Cardiac fibroblast (primary cell): ENCODE data around the gene MMP17.

Source experiments
- DNase-seq, 2 donors: peaks; one replicate each; pipeline versions ENCODE4 v3.0.0 to v3.0.0-alpha.2; 2010; ENCODE audit warnings: low read depth in 2 of 2
- H3K4me3 ChIP-seq, 2 donors: replicated peaks in 1 of 2; 1 replicate in 1 of 2; 2 replicates in 1 of 2; pipeline ENCODE4 v1.5.1; 2011; ENCODE audit warnings: low read depth in 2 of 2, low read length in 2 of 2, mild to moderate bottlenecking in 2 of 2, moderate library complexity in 1 of 2
- TF ChIP-seq, protein P1 (sequence below): IDR thresholded peaks from one replicate; pipeline ENCODE4 v1.5.1; 2011; ENCODE audit warnings: low read depth, mild to moderate bottlenecking, low read length, inconsistent platforms

The MMP17 gene

DNA sequence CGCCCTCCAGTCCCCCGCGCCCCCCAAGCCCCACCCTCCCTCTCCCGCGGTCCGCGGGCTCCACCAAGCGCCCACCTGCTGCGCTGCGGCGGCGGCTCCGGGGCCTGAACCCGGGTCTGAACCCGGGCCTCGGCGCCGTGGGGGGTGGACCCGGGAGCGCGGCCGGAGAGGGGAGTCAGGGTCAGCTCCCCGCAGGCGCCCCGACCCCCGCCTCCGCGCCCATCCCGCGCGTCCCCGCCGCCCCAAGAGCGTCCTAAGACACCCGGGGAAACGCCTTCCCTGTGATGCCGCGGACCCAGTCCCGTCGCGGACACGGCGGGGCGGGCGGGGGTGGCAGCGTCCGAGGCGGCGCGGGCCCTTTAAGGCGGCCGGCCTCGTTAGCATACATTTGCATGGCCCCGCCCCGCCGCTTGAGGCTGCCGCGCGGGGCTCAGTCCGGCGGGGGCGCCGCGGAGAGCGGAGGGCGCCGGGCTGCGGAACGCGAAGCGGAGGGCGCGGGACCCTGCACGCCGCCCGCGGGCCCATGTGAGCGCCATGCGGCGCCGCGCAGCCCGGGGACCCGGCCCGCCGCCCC is at the start of gene MMP17:
TSS of gene MMP17 (plus strand) at position 433 of the 574 bp plus-strand sequence. CDS start at position 535, 102 bp downstream.
- DNase-seq: peak; percentile 56 to 73
- peak within 1 kb of the TSS; percentile 63 to 69 for H3K4me3 ChIP-seq
- TF ChIP-seq, protein P1, sequence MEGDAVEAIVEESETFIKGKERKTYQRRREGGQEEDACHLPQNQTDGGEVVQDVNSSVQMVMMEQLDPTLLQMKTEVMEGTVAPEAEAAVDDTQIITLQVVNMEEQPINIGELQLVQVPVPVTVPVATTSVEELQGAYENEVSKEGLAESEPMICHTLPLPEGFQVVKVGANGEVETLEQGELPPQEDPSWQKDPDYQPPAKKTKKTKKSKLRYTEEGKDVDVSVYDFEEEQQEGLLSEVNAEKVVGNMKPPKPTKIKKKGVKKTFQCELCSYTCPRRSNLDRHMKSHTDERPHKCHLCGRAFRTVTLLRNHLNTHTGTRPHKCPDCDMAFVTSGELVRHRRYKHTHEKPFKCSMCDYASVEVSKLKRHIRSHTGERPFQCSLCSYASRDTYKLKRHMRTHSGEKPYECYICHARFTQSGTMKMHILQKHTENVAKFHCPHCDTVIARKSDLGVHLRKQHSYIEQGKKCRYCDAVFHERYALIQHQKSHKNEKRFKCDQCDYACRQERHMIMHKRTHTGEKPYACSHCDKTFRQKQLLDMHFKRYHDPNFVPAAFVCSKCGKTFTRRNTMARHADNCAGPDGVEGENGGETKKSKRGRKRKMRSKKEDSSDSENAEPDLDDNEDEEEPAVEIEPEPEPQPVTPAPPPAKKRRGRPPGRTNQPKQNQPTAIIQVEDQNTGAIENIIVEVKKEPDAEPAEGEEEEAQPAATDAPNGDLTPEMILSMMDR: no peak

DNA sequence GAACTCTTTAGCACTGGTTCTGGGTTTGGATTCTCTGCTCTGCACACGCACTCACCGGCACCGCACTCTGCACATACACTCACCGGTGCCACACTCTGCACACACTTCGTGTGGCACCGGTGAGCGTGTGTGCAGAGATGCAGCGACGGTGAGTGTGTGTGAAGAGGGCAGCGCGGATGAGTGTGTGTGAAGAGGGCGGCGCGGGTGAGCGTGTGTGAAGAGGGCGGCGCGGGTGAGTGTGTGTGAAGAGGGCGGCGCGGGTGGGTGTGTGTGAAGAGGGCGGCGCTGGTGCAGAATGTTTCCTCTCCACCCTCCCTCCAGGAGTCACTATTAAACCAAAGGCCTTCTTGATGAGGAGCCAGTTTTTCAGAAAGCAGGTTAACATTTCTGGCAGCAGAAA is 49.2 kb upstream of the MMP17 start:
- DNase-seq: no peak
- TF ChIP-seq, protein P1: no peak
- H3K4me3 ChIP-seq: no peak overlapping the region

DNA sequence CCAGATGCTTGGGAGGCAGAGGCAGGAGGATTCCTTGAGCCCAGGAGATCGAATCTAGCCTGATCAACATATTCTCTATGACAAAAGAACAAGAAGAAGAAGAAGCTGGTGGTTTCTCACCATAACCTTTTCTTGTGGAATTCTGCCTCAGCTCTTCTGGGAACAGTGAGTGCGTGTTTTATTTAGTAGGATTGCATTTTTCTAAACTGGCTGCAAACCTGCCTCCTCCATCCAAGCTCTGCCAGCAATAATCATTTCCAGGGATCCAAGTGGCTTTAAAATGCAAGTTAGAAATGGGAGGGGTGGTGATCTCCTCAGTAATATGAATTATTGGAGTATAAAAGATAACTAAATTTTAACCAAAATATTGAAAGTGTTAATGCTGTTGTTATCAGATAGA is 46.1 kb upstream of the MMP17 start:
- no peak for DNase-seq
- TF ChIP-seq, protein P1: no peak
- no peak overlapping the region for H3K4me3 ChIP-seq

DNA sequence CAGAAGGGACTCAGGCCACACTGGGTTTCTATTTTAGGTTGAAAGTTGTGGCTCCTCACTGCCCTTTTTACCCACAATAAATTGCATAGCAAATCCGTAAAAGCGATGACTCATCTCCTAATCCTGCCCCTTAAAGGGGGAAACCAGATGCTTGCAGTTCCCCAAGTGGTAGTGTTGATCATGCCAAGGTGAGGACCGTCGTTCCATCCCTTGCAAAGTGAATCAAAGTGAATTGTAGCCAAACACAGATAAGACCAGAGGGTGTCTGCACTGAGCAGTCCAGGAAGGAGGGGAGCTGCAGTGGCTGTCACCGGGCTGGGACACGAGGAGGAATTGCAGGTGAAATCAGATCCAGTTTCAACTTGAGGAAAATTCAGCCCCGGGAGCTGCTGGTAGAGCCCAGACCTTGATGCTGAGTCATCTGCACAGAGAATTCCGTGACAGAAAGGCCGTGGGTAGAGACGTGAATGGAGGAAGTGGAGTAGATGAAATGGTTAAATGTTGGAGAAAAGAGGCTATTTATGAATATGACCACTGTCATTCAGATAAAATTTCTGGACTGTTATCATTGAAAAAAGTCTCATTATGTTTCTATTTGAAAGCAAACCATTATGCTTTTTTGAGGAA is 44.2 kb upstream of the MMP17 start:
- DNase-seq: peak; percentile 62 to 86

DNA sequence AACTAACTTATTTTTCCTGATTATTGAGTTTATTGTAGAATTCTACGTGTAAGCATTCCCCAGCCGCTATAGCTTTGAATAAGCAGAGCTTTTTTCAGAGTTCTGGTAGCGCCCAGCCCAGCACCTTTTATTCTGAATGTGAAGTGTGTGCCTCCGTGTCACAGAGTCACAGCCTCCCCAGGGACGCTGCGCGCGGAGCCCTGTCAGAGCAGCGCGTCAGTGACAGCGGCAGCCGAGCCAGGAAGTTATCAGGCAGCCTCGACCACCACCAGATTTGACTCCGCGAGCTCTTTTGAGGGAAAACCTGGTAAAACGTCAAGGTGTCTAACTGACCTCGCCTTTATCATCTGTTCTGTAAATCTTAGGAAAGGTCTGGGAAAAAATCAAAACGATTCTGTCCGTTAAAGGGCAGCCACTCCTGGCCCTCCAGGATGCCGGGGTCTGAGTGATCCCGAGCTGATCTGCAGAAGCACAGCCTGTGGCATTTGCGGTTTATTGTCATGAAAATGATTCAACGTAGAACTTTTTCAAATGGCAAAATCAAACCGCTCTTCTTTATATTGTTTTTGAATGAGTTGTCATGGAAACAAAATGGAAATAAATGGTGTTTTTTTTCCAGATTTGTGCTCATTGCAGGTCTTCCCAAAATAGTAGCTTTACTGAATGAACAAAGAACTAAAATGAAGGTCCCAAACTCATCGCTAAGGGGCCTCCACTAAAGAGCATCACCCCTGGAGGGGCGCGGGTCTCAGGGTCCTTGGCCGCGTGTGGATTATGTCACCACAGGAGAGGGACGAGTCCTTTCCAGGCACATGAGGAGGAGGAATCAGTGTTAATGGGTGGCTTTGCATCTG is 43.1 kb upstream of the MMP17 start:
- H3K4me3 ChIP-seq: no peak overlapping the region
- peak; percentile 6 to 69 for DNase-seq
- TF ChIP-seq, protein P1: no peak

More for the DNA sequence above, 44.2 kb upstream of the MMP17 start:
- TF ChIP-seq, protein P1: no peak
- H3K4me3 ChIP-seq: peak overlapping the region; percentile 1 to 39

DNA sequence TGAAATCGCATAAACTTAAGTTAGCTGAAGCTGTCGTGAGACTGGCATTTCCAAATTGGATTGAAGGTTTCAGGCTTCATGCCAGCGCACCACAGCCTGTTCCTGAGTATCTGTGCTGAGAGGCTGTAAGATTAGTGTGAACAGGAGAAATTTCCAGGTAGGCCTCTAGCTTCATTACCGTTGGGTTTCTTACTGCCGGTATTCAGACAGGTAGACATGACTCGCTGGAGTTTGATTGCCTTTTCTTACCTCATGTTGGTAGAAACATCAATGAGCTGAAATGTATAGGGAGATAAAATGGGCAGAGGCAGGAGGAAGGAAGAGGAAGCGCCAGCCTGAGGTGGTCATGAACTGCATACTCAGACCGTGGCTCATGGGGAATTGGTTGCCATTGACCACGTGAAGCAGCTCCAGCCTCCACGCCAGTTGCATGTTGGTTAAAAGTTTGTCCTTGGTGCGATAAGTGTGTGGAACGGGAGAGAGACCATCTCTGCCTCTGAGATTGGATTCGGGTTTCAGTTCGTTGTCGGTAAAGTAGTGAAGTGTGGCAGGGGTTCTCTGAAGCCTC is 42.3 kb upstream of the MMP17 start:
- H3K4me3 ChIP-seq: no peak overlapping the region
- TF ChIP-seq, protein P1: no peak
- DNase-seq: no peak
